ENCODE data around the gene KRTAP29-1. TPM values are rescaled to one million over a fixed set of nuclear protein-coding genes. Genes with fewer than 3 reads are reported as not detected.

Gene KRTAP29-1
- total RNA-seq, 2 experiments from 2014 or later = not detected

- Histone ChIP-seq H3K4me3 (ENCODE audit: low read length) (no peak overlapping the region), H3K27ac (ENCODE audit: low read depth in 1 of 2, low read length in 2 of 2) (no peak overlapping the region), H3K9me3 (ENCODE audit: control insufficient read depth in 1 of 2, insufficient read depth in 1 of 2, low read length in 2 of 2) (no peaks in the 10 kb centered on the region), H3K27me3 (ENCODE audit: control insufficient read depth in 1 of 2, insufficient read depth in 2 of 2, low read length in 2 of 2) (no peaks in the 10 kb centered on the region), H3K36me3 (ENCODE audit: insufficient read depth, low read length) (no peaks in the 10 kb centered on the region), H3K4me1 (ENCODE audit: insufficient read depth, low read length) (peaks cover 65% of the 10 kb centered on the region)
- DNase-seq (no peak), ATAC-seq (ENCODE audit: poor library complexity) (no peak)
- intact Hi-C loops (cut with DNase I, micrococcal nuclease) = no loop called here
- no peak overlapping the region for H3K27ac Mint-ChIP-seq
- TF ChIP-seq, protein P1, sequence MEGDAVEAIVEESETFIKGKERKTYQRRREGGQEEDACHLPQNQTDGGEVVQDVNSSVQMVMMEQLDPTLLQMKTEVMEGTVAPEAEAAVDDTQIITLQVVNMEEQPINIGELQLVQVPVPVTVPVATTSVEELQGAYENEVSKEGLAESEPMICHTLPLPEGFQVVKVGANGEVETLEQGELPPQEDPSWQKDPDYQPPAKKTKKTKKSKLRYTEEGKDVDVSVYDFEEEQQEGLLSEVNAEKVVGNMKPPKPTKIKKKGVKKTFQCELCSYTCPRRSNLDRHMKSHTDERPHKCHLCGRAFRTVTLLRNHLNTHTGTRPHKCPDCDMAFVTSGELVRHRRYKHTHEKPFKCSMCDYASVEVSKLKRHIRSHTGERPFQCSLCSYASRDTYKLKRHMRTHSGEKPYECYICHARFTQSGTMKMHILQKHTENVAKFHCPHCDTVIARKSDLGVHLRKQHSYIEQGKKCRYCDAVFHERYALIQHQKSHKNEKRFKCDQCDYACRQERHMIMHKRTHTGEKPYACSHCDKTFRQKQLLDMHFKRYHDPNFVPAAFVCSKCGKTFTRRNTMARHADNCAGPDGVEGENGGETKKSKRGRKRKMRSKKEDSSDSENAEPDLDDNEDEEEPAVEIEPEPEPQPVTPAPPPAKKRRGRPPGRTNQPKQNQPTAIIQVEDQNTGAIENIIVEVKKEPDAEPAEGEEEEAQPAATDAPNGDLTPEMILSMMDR (IDR thresholded peaks at IDR 0.05) = no peak
- peaks cover 52% of the 10 kb centered on the region for H3K4me1 Mint-ChIP-seq (ENCODE audit: low read depth)
- POLR2A ChIA-PET = interaction anchor here (1.4 to 1.5 kb wide), 2 partner anchors 8 to 10 kb away, joined by 3 to 5 read pairs; no protein-coding TSS in a partner anchor
- no peaks in the 10 kb centered on the region for H3K27me3 Mint-ChIP-seq
- H3K36me3 Mint-ChIP-seq (ENCODE audit: low read depth) = no peaks in the 10 kb centered on the region
- no peaks in the 10 kb centered on the region for H3K9me3 Mint-ChIP-seq
- no peak overlapping the region for H3K4me3 Mint-ChIP-seq
- CTCF ChIA-PET = no interaction called here
These were observed 29.6 kb upstream of the KRTAP29-1 start for GRCh38 chr17:41332239-41332638.

GRCh38 chr17:41331606-41332005, 29.0 kb upstream of the KRTAP29-1 start:
- Histone ChIP-seq H3K36me3 (ENCODE audit: insufficient read depth, low read length) (no peaks in the 10 kb centered on the region), H3K4me3 (ENCODE audit: low read length) (no peak overlapping the region), H3K27me3 (ENCODE audit: control insufficient read depth in 1 of 2, insufficient read depth in 2 of 2, low read length in 2 of 2) (no peaks in the 10 kb centered on the region), H3K4me1 (ENCODE audit: insufficient read depth, low read length) (peaks cover 65% of the 10 kb centered on the region), H3K9me3 (ENCODE audit: control insufficient read depth in 1 of 2, insufficient read depth in 1 of 2, low read length in 2 of 2) (no peaks in the 10 kb centered on the region), H3K27ac (ENCODE audit: low read depth in 1 of 2, low read length in 2 of 2) (no peak overlapping the region)
- ATAC-seq (ENCODE audit: poor library complexity) (no peak), DNase-seq (no peak)
- Mint-ChIP-seq H3K4me3 (no peak overlapping the region), H3K27me3 (no peaks in the 10 kb centered on the region), H3K9me3 (no peaks in the 10 kb centered on the region), H3K4me1 (ENCODE audit: low read depth) (peaks cover 57% of the 10 kb centered on the region), H3K27ac (no peak overlapping the region), H3K36me3 (ENCODE audit: low read depth) (no peaks in the 10 kb centered on the region)
- ChIA-PET POLR2A (interaction anchor here (1.4 to 1.5 kb wide), 2 partner anchors 9 kb away, joined by 3 to 5 read pairs; no protein-coding TSS in a partner anchor), CTCF (interaction anchor here (1.3 kb wide), 1 partner anchor 10 kb away, joined by 6 read pairs; no protein-coding TSS in a partner anchor)
- TF ChIP-seq, protein P1 (IDR thresholded peaks at IDR 0.05) = no peak
- intact Hi-C loops (cut with DNase I, micrococcal nuclease) = no loop called here

- Mint-ChIP-seq H3K4me3 (no peak overlapping the region), H3K4me1 (ENCODE audit: low read depth) (peaks cover 49% of the 10 kb centered on the region), H3K27ac (no peak overlapping the region), H3K27me3 (no peaks in the 10 kb centered on the region), H3K36me3 (ENCODE audit: low read depth) (no peaks in the 10 kb centered on the region), H3K9me3 (no peaks in the 10 kb centered on the region)
- ChIA-PET POLR2A (interaction anchor here (1.0 to 1.4 kb wide), 2 partner anchors 9 to 21 kb away, joined by 3 to 5 read pairs; partner anchors contain the start of gene KRTAP16-1), CTCF (interaction anchor here (0.8 kb wide), 1 partner anchor 220 kb away, joined by 3 read pairs; no protein-coding TSS in a partner anchor)
- H3K4me1 ChIP-seq (ENCODE audit: insufficient read depth, low read length) = peaks cover 65% of the 10 kb centered on the region
- H3K4me3 ChIP-seq (ENCODE audit: low read length) = no peak overlapping the region
- peak in 3 of 14 experiments; percentile 39 to 49 (median 45) for DNase-seq
- H3K27ac ChIP-seq (ENCODE audit: low read depth in 1 of 2, low read length in 2 of 2) = no peak overlapping the region
- no peaks in the 10 kb centered on the region for H3K36me3 ChIP-seq (ENCODE audit: insufficient read depth, low read length)
- ATAC-seq (ENCODE audit: poor library complexity) = no peak
- TF ChIP-seq, protein P1 (IDR thresholded peaks at IDR 0.05) = peak; percentile 23
- intact Hi-C loops (cut with DNase I, micrococcal nuclease) = loop anchor here in 1 of 2 experiments (5.0 to 10.0 kb wide), 2 partner anchors 165 to 218 kb away; no protein-coding TSS in a partner anchor
- H3K27me3 ChIP-seq (ENCODE audit: control insufficient read depth in 1 of 2, insufficient read depth in 2 of 2, low read length in 2 of 2) = no peaks in the 10 kb centered on the region
- no peaks in the 10 kb centered on the region for H3K9me3 ChIP-seq (ENCODE audit: control insufficient read depth in 1 of 2, insufficient read depth in 1 of 2, low read length in 2 of 2)
These were observed 26.8 kb upstream of the KRTAP29-1 start for GRCh38 chr17:41329279-41329948.
